ENCODE data around the gene PLCD3. TPM values are rescaled to one million over a fixed set of nuclear protein-coding genes. Genes with fewer than 3 reads are reported as not detected.

PLCD3 gene
- total RNA-seq, 1 donor from 2014 or later = 37.0 TPM

DNA sequence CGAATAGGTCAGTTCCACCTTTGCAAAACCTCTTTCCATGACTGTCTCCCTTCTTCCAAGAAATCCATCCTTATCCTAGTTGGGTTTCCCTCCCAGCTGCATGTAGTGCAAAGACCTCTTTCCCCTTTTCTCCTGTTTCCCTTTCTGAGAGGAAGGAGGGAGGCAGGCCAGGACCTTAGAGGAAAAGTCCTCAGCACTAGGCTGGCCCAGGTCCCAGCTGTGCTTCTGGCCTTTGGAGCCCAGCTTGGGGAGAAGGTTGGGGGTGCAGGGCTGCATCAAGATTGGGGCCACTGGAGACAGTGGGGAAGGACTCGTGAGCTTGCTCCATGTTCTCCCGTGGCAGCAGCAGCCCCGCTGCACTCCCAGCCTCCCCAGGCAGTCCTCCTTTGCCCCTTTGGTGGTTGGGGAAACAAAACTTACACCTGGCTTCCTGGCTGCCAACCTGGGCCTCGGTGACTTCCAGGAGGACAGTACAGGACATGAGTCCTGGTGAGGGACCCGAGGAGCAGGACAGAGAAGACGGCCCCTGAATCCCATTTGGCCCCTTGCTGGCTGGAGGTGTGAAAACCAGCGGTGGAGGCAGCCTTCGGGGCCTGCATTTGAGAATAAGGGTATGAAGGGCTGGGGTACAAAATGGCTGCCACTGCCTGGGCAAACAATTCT, 29.8 kb upstream of the PLCD3 start:
- no peaks in the 10 kb centered on the region for H3K27me3 ChIP-seq
- H3K4me3 ChIP-seq = peak overlapping the region; percentile 37
- intact Hi-C loops (cut with DNase I) = no loop called here
- no peak for DNase-seq
- no peaks in the 10 kb centered on the region for H3K9me3 ChIP-seq
- no peaks in the 10 kb centered on the region for H3K36me3 ChIP-seq
- H3K4me1 ChIP-seq = peaks cover 35% of the 10 kb centered on the region
- no peak for ATAC-seq
- peak overlapping the region; percentile 45 for H3K27ac ChIP-seq
- TF ChIP-seq CTCF (IDR thresholded peaks at IDR 0.05) = no peak

DNA sequence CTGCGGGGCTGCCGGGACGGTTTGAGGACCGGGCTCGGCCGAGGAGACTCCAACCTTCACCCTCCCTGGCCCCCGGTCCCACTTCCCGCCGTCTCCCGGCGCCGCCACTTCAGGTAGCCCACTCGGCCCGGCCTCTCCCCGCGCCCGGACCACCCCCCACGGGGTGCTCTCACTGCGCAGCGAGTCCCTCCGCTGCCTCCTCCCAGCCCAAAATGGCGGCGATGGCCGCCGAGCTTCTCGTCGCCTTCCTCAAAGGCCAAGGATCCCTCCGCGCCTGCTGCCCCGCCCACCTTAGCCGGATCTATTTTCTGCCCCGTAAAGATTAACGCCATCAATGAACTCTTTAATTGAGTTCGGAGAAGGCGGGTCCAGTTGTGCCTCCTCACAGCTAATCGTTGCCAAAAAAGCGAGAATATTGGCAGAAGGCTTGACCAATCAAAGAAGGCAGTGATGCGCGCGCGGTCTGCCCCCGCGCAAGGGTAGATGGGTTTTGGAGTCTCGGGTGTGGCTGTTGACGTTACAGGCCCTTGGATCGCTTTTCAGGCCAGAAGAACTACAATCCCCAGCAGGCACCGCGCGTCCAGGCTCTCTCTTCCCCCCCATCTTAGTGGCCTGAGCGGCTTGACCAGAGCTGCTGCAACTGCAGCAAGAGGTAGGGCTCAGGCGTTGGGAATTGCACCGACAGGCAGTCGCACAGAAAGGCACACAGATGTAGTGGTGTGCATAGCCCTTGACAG, 29.1 kb upstream of the PLCD3 start, which contains the start of gene HEXIM2:
HEXIM2 (plus strand) TSS at position 588 of the 737 bp plus-strand sequence. CDS start 919 bp downstream, outside the sequence.
- H3K27ac ChIP-seq = peak within 1 kb of the TSS; percentile 100
- TF ChIP-seq CTCF (IDR thresholded peaks at IDR 0.05) = no peak
- H3K9me3 ChIP-seq = no peaks in the 10 kb centered on the region
- ATAC-seq (peak; percentile 96), DNase-seq (peak; percentile 98)
- no peaks in the 10 kb centered on the region for H3K27me3 ChIP-seq
- H3K36me3 ChIP-seq = no peaks in the 10 kb centered on the region
- H3K4me1 ChIP-seq = peaks cover 35% of the 10 kb centered on the region
- peak within 1 kb of the TSS; percentile 88 for H3K4me3 ChIP-seq
- intact Hi-C loops (cut with DNase I) = no loop called here

- no peaks in the 10 kb centered on the region for H3K36me3 ChIP-seq
- ATAC-seq = peak; percentile 59
- H3K9me3 ChIP-seq = no peaks in the 10 kb centered on the region
- intact Hi-C loops (cut with DNase I) = no loop called here
- DNase-seq = peak; percentile 88
- H3K27ac ChIP-seq = peak overlapping the region; percentile 100
- peak; percentile 31 for TF ChIP-seq CTCF (IDR thresholded peaks at IDR 0.05)
- H3K27me3 ChIP-seq = no peaks in the 10 kb centered on the region
- H3K4me1 ChIP-seq = peaks cover 40% of the 10 kb centered on the region
- peak overlapping the region; percentile 88 for H3K4me3 ChIP-seq
These were observed 28.4 kb upstream of the PLCD3 start for GRCh38 chr17:45160447-45161287.

- intact Hi-C loops (cut with DNase I) = no loop called here
- Histone ChIP-seq H3K4me1 (peaks cover 49% of the 10 kb centered on the region), H3K36me3 (no peaks in the 10 kb centered on the region), H3K27me3 (no peaks in the 10 kb centered on the region), H3K9me3 (no peaks in the 10 kb centered on the region), H3K27ac (no peak overlapping the region), H3K4me3 (no peak overlapping the region)
- peak; percentile 4 for ATAC-seq
- no peak for TF ChIP-seq CTCF (IDR thresholded peaks at IDR 0.05)
- no peak for DNase-seq
These were observed 23.9 kb upstream of the PLCD3 start for GRCh38 chr17:45156242-45156641.

DNA sequence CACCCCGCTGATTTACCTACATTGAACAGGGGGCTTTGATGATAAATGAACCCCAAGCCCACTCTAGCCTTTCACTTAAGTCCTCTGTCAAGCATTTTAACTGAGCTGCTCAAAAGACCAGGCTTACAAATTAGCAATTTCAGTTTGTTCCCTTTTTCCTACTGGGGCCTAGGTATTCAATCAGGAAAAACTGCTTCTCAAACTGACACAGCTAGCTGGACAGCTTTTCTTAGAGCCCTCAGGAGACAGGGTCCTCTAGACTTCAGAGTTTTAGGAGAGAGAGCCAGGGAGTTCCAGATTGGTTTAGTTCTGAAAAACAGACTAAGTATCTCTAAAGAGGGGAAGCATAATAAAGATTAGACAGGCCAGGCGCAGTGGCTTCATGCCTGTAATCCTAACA, 23.2 kb upstream of the PLCD3 start:
- intact Hi-C loops (cut with DNase I) = no loop called here
- no peaks in the 10 kb centered on the region for H3K36me3 ChIP-seq
- H3K9me3 ChIP-seq = no peaks in the 10 kb centered on the region
- no peak for ATAC-seq
- no peak for DNase-seq
- no peak for TF ChIP-seq CTCF (IDR thresholded peaks at IDR 0.05)
- no peak overlapping the region for H3K4me3 ChIP-seq
- no peak overlapping the region for H3K27ac ChIP-seq
- no peaks in the 10 kb centered on the region for H3K27me3 ChIP-seq
- H3K4me1 ChIP-seq = peaks cover 57% of the 10 kb centered on the region
